ENCODE results near the gene KRTCAP2. TPM values are rescaled to one million over a fixed set of nuclear protein-coding genes. Genes with fewer than 3 reads are reported as not detected.

The KRTCAP2 gene
- total RNA-seq, 1 experiment from 2014 or later: 236 TPM

GRCh38 chr1:155198547-155198906 lies 25.4 kb upstream of the KRTCAP2 start:
- H3K36me3 Mint-ChIP-seq (ENCODE audit: insufficient read depth, unreplicated experiment): peaks cover 33% of the 10 kb centered on the region
- intact Hi-C loops (cut with micrococcal nuclease; ENCODE audit: unreplicated experiment): no loop called here
- H3K9me3 Mint-ChIP-seq (ENCODE audit: low read depth, unreplicated experiment): no peaks in the 10 kb centered on the region
- CTCF ChIA-PET: no interaction called here
- peaks cover 25% of the 10 kb centered on the region for H3K27me3 Mint-ChIP-seq (ENCODE audit: unreplicated experiment)
- H3K27ac Mint-ChIP-seq (ENCODE audit: unreplicated experiment): no peak overlapping the region
- peaks cover 20% of the 10 kb centered on the region for H3K4me1 Mint-ChIP-seq (ENCODE audit: low read depth, unreplicated experiment)
- no peak for DNase-seq
- no TSS peak for BruUV-seq (replicated peaks)
- no peak overlapping the region for H3K4me3 Mint-ChIP-seq (ENCODE audit: low read depth, unreplicated experiment)
- no peak for TF ChIP-seq CTCF (IDR thresholded peaks at IDR 0.05; ENCODE audit: unreplicated experiment)

- BruUV-seq (replicated peaks): no TSS peak
- peaks cover 25% of the 10 kb centered on the region for H3K4me1 Mint-ChIP-seq (ENCODE audit: low read depth, unreplicated experiment)
- CTCF ChIA-PET: no interaction called here
- H3K27me3 Mint-ChIP-seq (ENCODE audit: unreplicated experiment): peaks cover 30% of the 10 kb centered on the region
- H3K4me3 Mint-ChIP-seq (ENCODE audit: low read depth, unreplicated experiment): no peak overlapping the region
- intact Hi-C loops (cut with micrococcal nuclease; ENCODE audit: unreplicated experiment): no loop called here
- H3K36me3 Mint-ChIP-seq (ENCODE audit: insufficient read depth, unreplicated experiment): peaks cover 38% of the 10 kb centered on the region
- DNase-seq: no peak
- no peak for TF ChIP-seq CTCF (IDR thresholded peaks at IDR 0.05; ENCODE audit: unreplicated experiment)
- no peak overlapping the region for H3K27ac Mint-ChIP-seq (ENCODE audit: unreplicated experiment)
- H3K9me3 Mint-ChIP-seq (ENCODE audit: low read depth, unreplicated experiment): no peaks in the 10 kb centered on the region
Observed at GRCh38 chr1:155197901-155198546, 24.9 kb upstream of the KRTCAP2 start.

- H3K4me1 Mint-ChIP-seq (ENCODE audit: low read depth, unreplicated experiment): peaks cover 26% of the 10 kb centered on the region
- H3K36me3 Mint-ChIP-seq (ENCODE audit: insufficient read depth, unreplicated experiment): peaks cover 39% of the 10 kb centered on the region
- no TSS peak for BruUV-seq (replicated peaks)
- CTCF ChIA-PET: no interaction called here
- no peaks in the 10 kb centered on the region for H3K9me3 Mint-ChIP-seq (ENCODE audit: low read depth, unreplicated experiment)
- no peak overlapping the region for H3K27ac Mint-ChIP-seq (ENCODE audit: unreplicated experiment)
- intact Hi-C loops (cut with micrococcal nuclease; ENCODE audit: unreplicated experiment): no loop called here
- no peak for DNase-seq
- H3K4me3 Mint-ChIP-seq (ENCODE audit: low read depth, unreplicated experiment): no peak overlapping the region
- no peak for TF ChIP-seq CTCF (IDR thresholded peaks at IDR 0.05; ENCODE audit: unreplicated experiment)
- H3K27me3 Mint-ChIP-seq (ENCODE audit: unreplicated experiment): peaks cover 39% of the 10 kb centered on the region
Observed at GRCh38 chr1:155196893-155197638, 24.0 kb upstream of the KRTCAP2 start.

- Mint-ChIP-seq H3K36me3 (ENCODE audit: insufficient read depth, unreplicated experiment) (peaks cover 39% of the 10 kb centered on the region), H3K4me3 (ENCODE audit: low read depth, unreplicated experiment) (no peak overlapping the region), H3K9me3 (ENCODE audit: low read depth, unreplicated experiment) (no peaks in the 10 kb centered on the region), H3K27ac (ENCODE audit: unreplicated experiment) (no peak overlapping the region), H3K4me1 (ENCODE audit: low read depth, unreplicated experiment) (peaks cover 26% of the 10 kb centered on the region), H3K27me3 (ENCODE audit: unreplicated experiment) (peaks cover 45% of the 10 kb centered on the region)
- no TSS peak for BruUV-seq (replicated peaks)
- TF ChIP-seq CTCF (IDR thresholded peaks at IDR 0.05; ENCODE audit: unreplicated experiment): no peak
- intact Hi-C loops (cut with micrococcal nuclease; ENCODE audit: unreplicated experiment): no loop called here
- no peak for DNase-seq
- CTCF ChIA-PET: no interaction called here
Observed at GRCh38 chr1:155196103-155196892, 23.2 kb upstream of the KRTCAP2 start.

All from Calu3 (cell line).